HG03196 (cell line): ENCODE results near the gene ESPNL.
"Not testable (repeated sequence)": the region's sequence is repeated elsewhere in the genome, so short reads cannot be mapped to it uniquely, and the experiment has no call there.

Experiments used
- ATAC-seq: cut with Tn5 transposase; IDR thresholded peaks from one replicate; pipeline ENCODE4 v1.9.1; 2021; ENCODE audit not compliant: unreplicated experiment

ESPNL gene

GRCh38 chr2:238114851-238115660, 14.9 kb downstream of the ESPNL start:
- ATAC-seq, result no peak

DNA sequence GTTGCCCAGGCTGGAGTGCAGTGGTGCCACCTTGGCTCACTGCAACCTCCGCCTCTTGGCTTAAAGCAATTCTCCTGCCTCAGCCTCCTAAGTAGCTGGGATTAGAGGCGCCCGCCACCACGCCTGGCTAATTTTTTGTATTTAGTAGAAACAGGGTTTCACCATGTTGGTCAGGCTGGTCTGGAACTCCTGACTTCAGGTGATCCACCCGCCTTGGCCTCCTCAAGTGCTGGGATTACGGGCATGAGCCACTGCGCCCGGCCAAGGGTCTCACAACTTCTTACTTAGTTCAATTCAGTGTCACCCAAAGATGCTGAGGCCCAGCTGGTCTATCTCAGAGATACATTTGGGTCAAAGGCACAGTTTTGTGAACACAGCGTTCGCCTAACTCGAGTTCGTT, 15.6 kb downstream of the ESPNL start:
- not testable (repeated sequence) for ATAC-seq

DNA sequence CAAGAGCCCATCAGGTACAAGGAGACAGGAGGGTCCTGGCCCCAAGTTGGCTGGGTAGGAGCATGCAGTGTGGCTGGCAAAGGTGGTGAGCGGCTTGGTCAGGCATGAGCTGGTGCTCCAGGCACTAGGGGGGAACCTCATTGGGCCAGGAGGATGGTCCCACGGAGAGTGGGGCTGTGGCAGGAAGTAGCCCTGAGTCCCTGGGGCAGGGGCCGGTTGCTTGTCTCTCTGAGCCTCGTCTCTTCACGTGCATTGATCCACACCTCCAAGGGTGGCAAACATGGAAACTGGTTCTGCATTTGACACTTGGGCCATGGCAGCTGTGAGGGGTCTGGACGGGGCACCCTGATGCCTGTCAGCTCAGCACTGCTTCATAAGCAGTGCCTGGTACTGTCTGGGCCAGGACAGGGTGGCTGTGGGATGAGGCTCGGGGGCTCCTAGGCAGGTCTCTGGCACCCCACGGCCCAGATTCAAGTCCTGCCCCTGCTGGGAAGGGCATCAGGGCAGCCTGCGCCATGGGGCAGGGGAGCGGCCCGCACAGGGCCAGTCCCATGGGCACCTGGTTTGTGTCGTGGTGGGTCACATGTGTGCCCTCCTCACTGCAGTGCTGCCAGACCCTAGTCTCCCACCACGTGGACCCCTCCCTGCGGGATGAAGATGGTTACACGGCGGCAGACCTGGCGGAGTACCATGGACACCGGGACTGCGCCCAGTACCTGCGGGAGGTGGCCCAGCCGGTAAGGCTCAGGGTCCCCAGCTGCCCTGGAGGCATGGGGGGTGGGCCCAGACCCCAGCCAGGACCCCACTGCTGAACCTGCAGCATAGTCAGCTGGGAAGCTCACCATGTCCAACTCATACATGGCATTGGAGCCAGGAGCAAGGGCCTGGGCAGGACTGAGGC, 16.4 kb downstream of the ESPNL start:
- no peak for ATAC-seq

DNA sequence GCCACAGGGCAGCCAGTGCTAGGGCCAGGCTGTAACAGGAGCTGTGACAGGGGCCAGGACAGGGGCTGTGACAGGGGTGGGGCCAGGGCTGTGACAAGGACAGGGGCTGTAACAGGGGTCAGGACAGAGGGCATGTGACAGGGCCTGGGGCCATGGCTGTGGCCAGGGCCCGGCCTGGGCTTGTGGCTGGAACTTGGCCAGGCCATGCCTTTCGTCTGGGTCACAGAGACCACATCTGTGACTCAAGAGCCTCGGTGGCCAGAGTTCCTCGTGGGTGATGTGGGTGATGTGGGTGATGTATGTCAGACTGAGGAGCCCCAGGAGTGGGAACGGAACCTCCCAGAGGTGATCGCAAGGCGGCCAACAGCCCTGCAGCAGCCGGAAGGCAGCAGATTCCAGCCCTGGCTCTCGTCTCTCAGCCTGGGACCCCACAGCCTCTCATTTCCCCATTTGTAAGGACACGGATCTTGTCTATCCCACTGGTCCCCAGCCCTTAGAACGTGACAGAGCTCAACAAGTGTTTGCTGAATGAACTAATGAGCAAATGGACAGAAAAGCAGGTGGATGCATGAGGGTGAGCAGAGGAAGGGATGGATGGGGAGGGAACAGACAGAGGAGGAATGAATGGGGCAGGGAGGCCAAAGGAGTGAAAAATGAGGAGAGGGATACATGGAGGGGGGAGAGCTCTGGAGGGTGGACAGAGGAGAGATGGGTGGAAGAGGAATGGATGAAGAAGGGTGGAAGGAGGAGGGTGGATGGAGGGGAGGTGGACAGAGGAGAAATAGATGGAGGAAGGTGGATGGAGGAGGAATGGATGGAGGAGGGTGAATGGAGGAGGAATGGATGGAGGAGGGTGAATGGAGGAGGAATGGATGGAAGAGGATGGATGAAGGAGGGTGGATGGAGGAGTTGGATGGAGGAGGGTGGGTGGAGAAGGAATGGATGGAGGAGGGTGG, 17.3 kb downstream of the ESPNL start:
- no peak for ATAC-seq

GRCh38 chr2:238119756-238120462, 19.8 kb downstream of the ESPNL start:
- no peak for ATAC-seq

- no peak for ATAC-seq
Observed at GRCh38 chr2:238120463-238121298, 20.5 kb downstream of the ESPNL start.

GRCh38 chr2:238121511-238122286, 21.6 kb downstream of the ESPNL start:
- no peak for ATAC-seq

DNA sequence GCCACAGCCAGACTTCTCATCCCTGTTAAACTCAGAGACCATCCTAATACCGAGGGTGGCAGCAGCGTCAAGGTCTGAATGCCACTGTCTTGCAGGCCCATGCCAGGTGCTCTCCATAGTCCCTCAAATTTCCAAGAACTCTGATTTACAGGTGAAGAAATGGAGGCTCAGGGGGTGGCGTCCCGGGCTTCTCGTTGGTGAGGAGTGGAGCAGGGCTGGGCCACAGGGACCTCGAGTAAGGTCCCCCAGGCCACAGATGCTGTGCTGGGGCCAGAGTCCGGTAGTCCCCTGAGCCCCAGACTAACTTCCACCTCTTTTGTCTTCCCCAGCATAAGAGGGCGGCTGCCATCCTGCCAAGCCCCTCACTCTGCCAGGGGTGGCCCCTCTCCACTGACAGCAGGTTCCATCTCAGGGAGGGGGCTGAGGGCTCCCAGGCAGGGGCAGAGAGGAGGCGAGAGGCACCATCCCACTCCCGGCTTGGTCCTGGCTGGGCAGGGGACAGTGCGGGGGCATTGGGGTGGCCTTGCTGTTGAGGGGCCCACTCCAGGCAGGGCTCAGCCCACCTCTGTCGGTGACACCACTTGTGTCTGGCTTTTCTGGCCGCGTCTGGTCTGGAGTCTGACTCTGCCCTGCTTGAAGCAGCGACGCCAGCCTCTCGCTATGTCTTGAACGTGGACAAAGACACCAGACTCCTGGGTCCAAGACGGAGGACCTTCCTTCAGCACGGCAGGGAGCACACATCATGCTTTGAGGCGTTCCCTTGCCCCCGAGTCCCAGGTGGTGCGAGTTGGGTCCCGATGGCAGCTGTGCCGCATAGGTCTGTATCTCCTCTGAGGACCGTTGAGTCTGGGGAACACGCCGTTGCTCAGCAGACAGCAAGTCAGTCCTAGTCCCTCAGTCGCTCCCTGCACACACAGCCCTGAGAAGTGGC, 22.4 kb downstream of the ESPNL start:
- no peak for ATAC-seq

GRCh38 chr2:238123218-238123971, 23.3 kb downstream of the ESPNL start:
- ATAC-seq, result no peak

- no peak for ATAC-seq
Observed at GRCh38 chr2:238123991-238124470, 23.9 kb downstream of the ESPNL start.

DNA sequence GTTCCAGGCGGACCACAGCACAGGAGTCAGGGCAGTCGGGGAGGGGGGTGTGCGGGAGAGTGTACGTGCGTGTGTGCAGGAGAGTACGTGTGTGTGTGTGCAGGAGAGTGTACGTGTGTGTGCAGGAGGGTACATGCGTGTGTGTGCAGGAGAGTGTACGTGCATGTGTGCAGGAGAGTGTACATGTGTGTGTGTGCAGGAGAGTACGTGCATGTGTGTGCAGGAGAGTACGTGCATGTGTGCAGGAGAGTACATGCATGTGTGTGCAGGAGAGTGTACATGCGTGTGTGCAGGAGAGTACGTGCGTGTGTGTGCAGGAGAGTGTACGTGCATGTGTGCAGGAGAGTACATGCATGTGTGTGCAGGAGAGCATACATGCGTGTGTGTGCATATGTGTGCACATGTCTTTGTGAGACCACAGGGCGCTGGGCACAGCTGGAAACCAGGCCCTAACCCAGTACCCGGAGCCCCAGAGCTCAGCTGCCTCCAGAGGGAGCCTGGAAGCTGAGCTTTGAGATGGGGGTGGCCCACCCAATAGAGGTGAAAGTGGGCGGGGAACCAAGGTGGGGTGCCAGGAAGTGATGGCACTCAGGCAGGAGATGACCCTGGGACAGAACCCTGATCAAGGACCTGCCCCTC, 24.5 kb downstream of the ESPNL start:
- ATAC-seq, result no peak

- no peak for ATAC-seq
Observed at GRCh38 chr2:238125127-238125885, 25.2 kb downstream of the ESPNL start.

GRCh38 chr2:238126338-238126737, 26.2 kb downstream of the ESPNL start:
- no peak for ATAC-seq

GRCh38 chr2:238126775-238127164, 26.6 kb downstream of the ESPNL start:
- ATAC-seq, result no peak
